MM.1S (cell line): ENCODE measurements around the gene CHMP1A.

Experiments
- DNase-seq: peaks from one replicate; pipeline ENCODE4 v3.0.0-alpha.2; 2015
- H2AFZ ChIP-seq: fragments of 300-600 bp; sonication (generic); 2 replicates; pipeline ENCODE4 v1.6.0; 2016; ENCODE audit warnings: antibody characterized with exemption, low read length
- H3F3A ChIP-seq: fragments of 300-600 bp; sonication (generic); 2 replicates; pipeline ENCODE4 v1.6.1; 2016; ENCODE audit warnings: mild to moderate bottlenecking, antibody characterized with exemption, low read length, moderate library complexity, mixed read lengths; ENCODE audit not compliant: insufficient read depth
- H3K27ac ChIP-seq: fragments of 300-600 bp; sonication (generic); 2 replicates; pipeline ENCODE4 v1.5.1; 2016; ENCODE audit warnings: mild to moderate bottlenecking, low read length
- H3K27me3 ChIP-seq: fragments of 300-600 bp; sonication (generic); replicated peaks from 2 replicates; pipeline ENCODE4 v1.6.0; 2016; ENCODE audit warnings: low read length; ENCODE audit not compliant: insufficient read depth
- H3K36me3 ChIP-seq: fragments of 300-600 bp; sonication (generic); replicated peaks from 2 replicates; pipeline ENCODE4 v1.6.1; 2016; ENCODE audit warnings: mild to moderate bottlenecking, low read length, mixed read lengths; ENCODE audit not compliant: insufficient read depth
- H3K4me1 ChIP-seq: fragments of 300-600 bp; sonication (generic); 2 replicates; pipeline ENCODE4 v1.6.1; 2016; ENCODE audit warnings: low read length, mixed read lengths
- H3K4me2 ChIP-seq: fragments of 300-600 bp; sonication (generic); 2 replicates; pipeline ENCODE4 v1.6.0; 2016; ENCODE audit warnings: low read depth, low read length
- H3K4me3 ChIP-seq: fragments of 300-600 bp; sonication (generic); 2 replicates; pipeline ENCODE4 v1.5.1; 2016; ENCODE audit warnings: low read length, mixed read lengths
- H3K79me2 ChIP-seq: fragments of 300-600 bp; sonication (generic); 2 replicates; pipeline ENCODE4 v1.6.1; 2016; ENCODE audit warnings: mixed run types, low read length, mixed read lengths
- H3K9ac ChIP-seq: fragments of 300-600 bp; sonication (generic); 2 replicates; pipeline ENCODE4 v1.6.1; 2016; ENCODE audit warnings: low read length, mixed read lengths
- H3K9me2 ChIP-seq: fragments of 300-600 bp; sonication (generic); replicated peaks from 2 replicates; pipeline ENCODE4 v1.6.1; 2016; ENCODE audit warnings: mild to moderate bottlenecking, low read length, mixed read lengths; ENCODE audit not compliant: insufficient read depth
- H3K9me3 ChIP-seq: fragments of 300-600 bp; sonication (generic); replicated peaks from 2 replicates; pipeline ENCODE4 v1.6.1; 2016; ENCODE audit warnings: mild to moderate bottlenecking, low read length, mixed read lengths; ENCODE audit not compliant: insufficient read depth
- H4K20me1 ChIP-seq: fragments of 300-600 bp; sonication (generic); 2 replicates; pipeline ENCODE4 v1.6.1; 2016; ENCODE audit warnings: mild to moderate bottlenecking, low read length, moderate library complexity, mixed read lengths; ENCODE audit not compliant: insufficient read depth
- EZH2 ChIP-seq: fragments of 300-600 bp; sonication (generic); optimal IDR thresholded peaks from 2 replicates; pipeline ENCODE3; 2017; ENCODE audit warnings: low read depth, mild to moderate bottlenecking, antibody characterized with exemption, low read length, mixed read lengths
- EZH2phosphoT487 ChIP-seq: fragments of 300-600 bp; sonication (generic); IDR thresholded peaks from 2 replicates; pipeline ENCODE4 v1.6.1; 2018; ENCODE audit warnings: antibody characterized with exemption, low read length
- TF ChIP-seq, protein P1 (sequence below): fragments of 300-600 bp; sonication (generic); IDR thresholded peaks from 2 replicates; pipeline ENCODE4 v1.5.1; 2016; ENCODE audit warnings: antibody characterized with exemption, low read length, mixed read lengths

CHMP1A gene

DNA sequence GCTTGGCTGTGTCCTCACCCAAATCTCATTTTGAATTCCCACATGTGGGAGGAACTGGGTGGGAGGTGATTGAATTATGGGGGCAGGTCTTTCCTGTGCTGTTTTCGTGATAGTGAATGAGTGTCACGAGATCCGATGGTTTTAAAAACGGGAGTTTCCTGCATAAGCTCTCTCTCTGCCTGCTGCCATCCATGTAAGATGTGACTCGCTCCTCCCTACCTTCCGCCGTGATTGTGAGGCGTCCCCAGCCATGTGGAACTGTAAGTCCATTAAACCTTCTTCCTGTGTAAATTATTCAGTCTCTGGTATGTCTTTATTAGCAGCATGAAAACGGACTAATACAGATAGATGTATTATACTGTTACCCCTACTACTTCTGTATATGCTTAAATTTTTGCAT lies 3.7 kb upstream of the CHMP1A start:
- Histone ChIP-seq H3K27me3 (no peaks in the 10 kb centered on the region), H3K36me3 (no peaks in the 10 kb centered on the region; the same call in 1 of the 2 replicates), H3K9ac (no peak overlapping the region), H3K4me2 (no peak overlapping the region), H3K9me2 (no peaks in the 10 kb centered on the region), H3F3A (no peaks in the 10 kb centered on the region), H2AFZ (no peak overlapping the region), H3K27ac (no peak overlapping the region), H3K79me2 (peaks cover 25% of the 10 kb centered on the region), H3K9me3 (no peaks in the 10 kb centered on the region), H4K20me1 (no peaks in the 10 kb centered on the region), H3K4me3 (no peak overlapping the region), H3K4me1 (no peaks in the 10 kb centered on the region)
- TF ChIP-seq, protein P1, sequence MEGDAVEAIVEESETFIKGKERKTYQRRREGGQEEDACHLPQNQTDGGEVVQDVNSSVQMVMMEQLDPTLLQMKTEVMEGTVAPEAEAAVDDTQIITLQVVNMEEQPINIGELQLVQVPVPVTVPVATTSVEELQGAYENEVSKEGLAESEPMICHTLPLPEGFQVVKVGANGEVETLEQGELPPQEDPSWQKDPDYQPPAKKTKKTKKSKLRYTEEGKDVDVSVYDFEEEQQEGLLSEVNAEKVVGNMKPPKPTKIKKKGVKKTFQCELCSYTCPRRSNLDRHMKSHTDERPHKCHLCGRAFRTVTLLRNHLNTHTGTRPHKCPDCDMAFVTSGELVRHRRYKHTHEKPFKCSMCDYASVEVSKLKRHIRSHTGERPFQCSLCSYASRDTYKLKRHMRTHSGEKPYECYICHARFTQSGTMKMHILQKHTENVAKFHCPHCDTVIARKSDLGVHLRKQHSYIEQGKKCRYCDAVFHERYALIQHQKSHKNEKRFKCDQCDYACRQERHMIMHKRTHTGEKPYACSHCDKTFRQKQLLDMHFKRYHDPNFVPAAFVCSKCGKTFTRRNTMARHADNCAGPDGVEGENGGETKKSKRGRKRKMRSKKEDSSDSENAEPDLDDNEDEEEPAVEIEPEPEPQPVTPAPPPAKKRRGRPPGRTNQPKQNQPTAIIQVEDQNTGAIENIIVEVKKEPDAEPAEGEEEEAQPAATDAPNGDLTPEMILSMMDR, result no peak
- TF ChIP-seq EZH2 (no peak), EZH2phosphoT487 (no peak)
- DNase-seq, result no peak

DNA sequence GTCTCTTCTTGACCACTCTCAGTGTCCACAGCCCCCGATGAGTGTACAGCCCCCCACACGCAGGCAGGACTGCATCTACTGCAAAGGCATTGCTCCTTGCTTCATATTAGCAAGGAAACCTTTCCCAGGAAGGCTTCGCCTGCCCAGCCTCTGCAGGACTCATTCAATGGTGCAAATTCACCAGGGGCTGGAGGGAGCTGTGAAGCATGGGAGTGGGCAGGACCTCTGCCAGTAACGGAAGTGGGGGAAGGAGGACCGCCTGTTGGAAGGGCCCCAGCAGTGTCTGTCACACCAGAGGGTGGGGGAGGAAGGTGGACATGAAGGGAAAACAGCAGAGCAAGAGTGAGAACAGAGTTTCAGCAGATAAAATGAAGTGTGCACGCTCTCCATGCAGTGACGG lies 2.6 kb upstream of the CHMP1A start:
- no peak overlapping the region for H3K4me2 ChIP-seq
- no peaks in the 10 kb centered on the region for H4K20me1 ChIP-seq
- H3F3A ChIP-seq, result no peaks in the 10 kb centered on the region
- H3K9me3 ChIP-seq, result no peaks in the 10 kb centered on the region
- H3K4me3 ChIP-seq, result no peak overlapping the region
- H3K9ac ChIP-seq, result no peak overlapping the region
- no peak overlapping the region for H3K27ac ChIP-seq
- H3K27me3 ChIP-seq, result no peaks in the 10 kb centered on the region
- H2AFZ ChIP-seq, result no peak overlapping the region
- no peaks in the 10 kb centered on the region for H3K4me1 ChIP-seq
- H3K9me2 ChIP-seq, result no peaks in the 10 kb centered on the region
- H3K36me3 ChIP-seq, result no peaks in the 10 kb centered on the region; the same call in 1 of the 2 replicates
- no peak for DNase-seq
- H3K79me2 ChIP-seq, result peaks cover 29% of the 10 kb centered on the region
- TF ChIP-seq EZH2 (no peak), EZH2phosphoT487 (no peak)
- TF ChIP-seq, protein P1, result no peak

DNA sequence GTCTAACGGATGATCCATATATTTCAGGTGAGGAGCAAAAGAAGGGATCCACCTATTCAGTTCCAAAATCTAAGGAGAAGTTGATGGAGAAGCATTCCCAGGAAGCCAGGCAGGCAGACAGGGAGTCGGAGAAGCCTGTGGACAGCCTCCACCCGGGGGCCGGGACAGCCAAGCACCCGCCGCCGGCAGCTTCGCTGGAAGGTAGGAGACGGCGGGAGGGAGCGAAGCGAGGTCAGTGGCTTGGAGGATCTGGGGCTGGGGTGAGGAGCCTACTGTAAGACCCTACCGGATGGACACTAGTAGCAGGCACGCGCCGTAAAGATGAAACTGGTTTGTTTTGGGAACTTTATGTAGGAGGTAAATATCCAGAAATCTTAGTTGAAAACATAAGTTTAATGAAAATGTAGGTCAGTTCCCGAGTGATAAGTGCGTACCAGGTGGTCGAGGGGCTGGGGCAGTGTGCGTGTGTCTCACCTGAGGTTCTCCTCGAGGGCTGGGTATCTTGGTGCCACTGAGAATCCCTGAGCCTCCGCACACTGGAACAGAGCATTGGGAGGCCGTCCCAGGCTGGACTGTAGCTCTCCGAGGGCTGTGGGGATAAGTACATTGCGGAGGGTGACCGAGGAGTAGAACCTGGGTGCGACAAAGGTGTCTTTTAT lies 842 bp upstream of the CHMP1A start:
- no peak for DNase-seq
- Histone ChIP-seq H3K4me3 (peak overlapping the region; percentile 84), H4K20me1 (no peaks in the 10 kb centered on the region), H3K27ac (no peak overlapping the region), H3K27me3 (no peaks in the 10 kb centered on the region), H3K9me2 (no peaks in the 10 kb centered on the region), H3K79me2 (peaks cover 37% of the 10 kb centered on the region), H3F3A (no peaks in the 10 kb centered on the region), H2AFZ (peak overlapping the region; percentile 96), H3K4me2 (peak overlapping the region; percentile 84), H3K9ac (peak overlapping the region; percentile 75), H3K36me3 (no peaks in the 10 kb centered on the region; the same call in 1 of the 2 replicates), H3K4me1 (no peaks in the 10 kb centered on the region), H3K9me3 (no peaks in the 10 kb centered on the region)
- TF ChIP-seq, protein P1, result no peak
- TF ChIP-seq EZH2, result no peak
- TF ChIP-seq EZH2phosphoT487, result no peak
